Body of pancreas (tissue), 4 donors: ENCODE results near the gene ARHGAP9.

ENCODE experiments used
- CTCF ChIP-seq, 7 experiments: fragments of 450-650 bp in 4 of 7; fragments of 200-600 bp in 3 of 7; sonication (generic) in 3 of 7; IDR thresholded peaks; one replicate each; pipeline ENCODE4 v1.5.1; 2016 to 2019; ENCODE audit warnings: antibody characterized with exemption in 7 of 7
- POLR2A ChIP-seq, 3 donors: fragments of 450-650 bp; IDR thresholded peaks; one replicate each; pipeline ENCODE4 v1.6.1; 2016; ENCODE audit warnings: antibody characterized with exemption in 3 of 3, mild to moderate bottlenecking in 2 of 3

GRCh38 chr12:57479043-57479375 lies 657 bp downstream of the ARHGAP9 start:
- TF ChIP-seq CTCF (IDR thresholded peaks at IDR 0.05) = no peak
- no peak for TF ChIP-seq POLR2A (IDR thresholded peaks at IDR 0.05)
